ENCODE data around the gene KCTD1.

GRCh38 chr18:26414901-26415440, 133.4 kb downstream of the KCTD1 start:
- no peak for TF ChIP-seq CTCF (IDR thresholded peaks at IDR 0.05; ENCODE audit: insufficient read depth, low read depth, low read length)
- TF ChIP-seq EZH2 (IDR thresholded peaks at IDR 0.05; ENCODE audit: insufficient read depth, low read length) = no peak

Measured in astrocyte (in vitro differentiated cells and primary cell).